CD4-positive, alpha-beta T cell treated with Interleukin-10 for 1 hour (primary cell): Measurements from ENCODE around the gene STT3B.
A peak's percentile ranks its signal among the peaks of the same experiment; 100 is the strongest.

Experiments
- DNase-seq: peaks from one replicate; pipeline ENCODE4 v3.0.0-alpha.2; 2020

Gene STT3B

DNA sequence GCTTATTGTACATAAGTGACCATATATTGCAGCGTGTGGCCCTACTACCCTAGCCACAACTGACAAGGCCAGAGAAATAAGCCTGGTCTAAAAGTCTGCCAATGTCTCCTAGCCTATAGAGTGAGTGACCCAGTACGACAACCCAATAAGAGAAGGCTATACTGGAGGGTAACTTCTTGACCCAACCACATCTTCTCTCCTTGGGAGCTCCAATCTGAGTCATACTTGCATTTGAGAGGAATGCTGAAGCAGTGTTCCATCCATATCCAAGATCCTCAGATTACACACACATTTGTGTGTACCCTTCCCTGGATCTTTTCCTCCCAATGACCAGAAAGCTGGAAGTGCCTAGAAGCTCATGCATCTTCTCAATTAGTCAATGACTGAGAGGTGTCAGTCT is 11.3 kb upstream of the STT3B start:
- no peak for DNase-seq

DNA sequence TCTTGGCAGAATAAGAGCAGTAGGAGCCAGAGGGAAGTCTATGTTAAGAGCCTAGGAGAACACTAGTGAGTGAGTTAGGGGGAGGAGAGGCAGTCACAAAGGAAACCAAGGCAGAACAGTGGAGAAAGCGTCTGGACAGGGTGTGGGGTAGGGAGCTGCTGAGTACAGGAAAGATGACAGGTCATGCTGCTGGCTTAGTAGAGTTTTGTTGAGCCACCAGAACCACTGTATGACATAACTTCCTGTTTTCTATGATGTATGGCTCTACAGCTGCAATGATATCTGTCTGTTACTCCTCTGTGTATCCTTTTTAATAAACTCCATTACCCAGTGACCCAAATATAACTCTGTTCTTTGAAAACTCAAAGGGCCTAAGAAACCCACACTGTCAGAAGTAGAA is 10.6 kb upstream of the STT3B start:
- DNase-seq = peak; percentile 55

DNA sequence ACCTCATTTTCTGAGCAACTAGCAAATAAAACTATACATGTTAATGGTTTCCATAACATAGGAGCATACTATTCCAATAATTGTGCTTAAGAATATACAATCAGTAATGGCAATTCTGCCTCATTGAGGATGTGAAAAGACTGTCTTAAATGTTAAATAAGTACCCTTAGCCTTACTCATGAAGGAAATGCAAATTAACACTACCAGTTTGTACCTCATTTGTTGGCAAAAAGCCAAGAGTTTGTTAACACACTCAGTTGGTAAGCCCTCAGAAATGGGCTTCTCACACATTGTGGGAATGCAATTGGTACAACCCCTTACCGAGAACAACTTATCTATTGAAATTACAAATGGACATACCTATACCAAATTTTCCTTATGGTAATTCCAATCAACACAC is 9.2 kb upstream of the STT3B start:
- no peak for DNase-seq

DNA sequence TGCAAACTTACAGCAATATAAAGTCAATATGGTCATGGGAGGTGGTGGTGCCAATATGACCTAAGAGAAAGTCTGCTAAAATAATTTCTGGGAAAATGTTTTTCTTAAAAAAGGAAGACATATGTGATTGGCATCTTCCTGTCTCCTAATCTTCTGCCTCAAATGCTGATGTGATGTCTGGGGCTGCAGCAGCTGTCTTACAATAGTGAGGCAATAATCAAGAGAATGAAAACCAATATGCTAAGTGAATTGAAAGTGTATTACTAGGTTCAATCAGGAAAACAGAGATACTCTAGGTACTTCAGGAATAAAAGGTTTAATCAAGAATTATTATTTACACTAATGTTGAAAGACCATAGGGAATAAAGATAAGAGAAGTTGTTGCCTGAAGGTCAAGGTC is 7.2 kb upstream of the STT3B start:
- no peak for DNase-seq

DNA sequence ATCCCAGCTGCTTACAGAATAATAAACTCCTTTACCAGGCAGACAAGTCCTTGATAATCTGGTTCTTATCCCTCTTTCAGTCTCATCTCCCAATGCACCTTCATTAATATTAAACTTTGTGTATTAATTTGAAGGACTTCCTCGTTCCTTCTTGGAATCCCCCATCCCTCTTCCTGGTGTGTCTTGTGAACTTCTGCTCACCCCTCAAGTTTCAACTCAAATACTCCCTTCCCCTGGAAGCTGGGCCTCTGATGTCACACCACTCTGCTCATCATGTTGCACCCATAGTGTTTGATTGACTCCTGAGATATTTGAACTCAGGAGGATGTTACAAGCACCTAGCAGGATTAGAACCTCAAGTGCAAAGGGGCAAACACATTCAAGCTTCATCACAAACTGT is 3.3 kb upstream of the STT3B start:
- DNase-seq = no peak

DNA sequence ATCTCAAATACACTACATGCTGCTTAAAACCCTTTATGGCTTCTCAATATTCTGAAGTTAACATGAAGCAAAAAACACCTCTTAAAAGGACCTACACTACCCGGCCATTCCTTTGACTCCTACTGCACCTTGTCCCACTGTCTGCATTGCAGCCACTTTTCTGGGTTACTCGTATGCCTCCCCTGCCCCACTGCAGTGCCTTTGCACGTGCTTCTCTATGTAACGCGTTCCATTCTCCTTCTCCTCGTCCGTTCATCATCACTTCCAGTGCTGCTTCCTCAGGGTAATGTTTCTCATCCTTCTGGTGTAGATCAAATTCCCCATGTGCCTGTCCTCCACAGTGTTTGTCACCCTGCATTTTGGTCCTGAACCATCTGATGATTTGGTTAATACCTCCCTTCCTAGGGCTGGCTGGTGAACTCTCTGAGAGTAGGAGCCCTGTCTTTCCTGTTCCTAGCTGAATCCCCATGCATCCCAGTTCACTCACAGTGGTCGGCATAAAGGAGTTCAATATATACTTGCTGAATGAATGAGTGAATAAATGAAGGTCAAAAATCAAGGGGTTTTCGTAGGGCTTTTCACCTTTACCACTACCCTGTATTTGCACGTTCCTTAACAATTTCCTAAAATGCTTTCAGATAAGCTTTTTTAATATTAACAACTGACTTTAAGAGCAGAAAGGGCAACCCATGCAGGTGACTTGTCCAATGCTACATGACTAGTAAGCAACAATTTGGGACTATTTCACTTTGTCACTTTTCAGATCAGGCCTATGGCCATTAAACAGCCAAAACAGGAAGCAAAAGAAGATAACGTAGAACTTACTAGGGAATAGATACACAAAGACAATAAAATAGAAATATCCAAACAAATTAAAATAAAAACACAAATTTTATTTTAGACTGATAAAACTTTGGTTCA is 2.4 kb upstream of the STT3B start:
- DNase-seq = no peak

DNA sequence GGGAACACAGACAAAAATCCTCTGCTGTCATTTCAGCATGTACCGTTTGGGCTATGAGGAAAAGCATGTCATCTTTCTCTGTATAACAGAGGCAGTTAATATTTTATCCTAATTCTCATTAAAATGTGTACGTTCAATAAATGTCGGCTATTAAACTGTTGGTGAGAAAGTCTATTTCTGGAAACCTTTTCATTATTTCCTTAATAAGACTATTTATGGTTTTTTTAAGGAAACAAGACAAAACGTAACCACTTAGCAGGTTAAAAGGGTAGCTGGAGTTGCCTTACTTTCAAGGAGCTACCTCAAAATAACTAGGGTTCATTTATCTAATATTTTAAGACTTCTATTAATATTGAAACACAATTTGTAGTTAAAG is 1.8 kb upstream of the STT3B start:
- no peak for DNase-seq

DNA sequence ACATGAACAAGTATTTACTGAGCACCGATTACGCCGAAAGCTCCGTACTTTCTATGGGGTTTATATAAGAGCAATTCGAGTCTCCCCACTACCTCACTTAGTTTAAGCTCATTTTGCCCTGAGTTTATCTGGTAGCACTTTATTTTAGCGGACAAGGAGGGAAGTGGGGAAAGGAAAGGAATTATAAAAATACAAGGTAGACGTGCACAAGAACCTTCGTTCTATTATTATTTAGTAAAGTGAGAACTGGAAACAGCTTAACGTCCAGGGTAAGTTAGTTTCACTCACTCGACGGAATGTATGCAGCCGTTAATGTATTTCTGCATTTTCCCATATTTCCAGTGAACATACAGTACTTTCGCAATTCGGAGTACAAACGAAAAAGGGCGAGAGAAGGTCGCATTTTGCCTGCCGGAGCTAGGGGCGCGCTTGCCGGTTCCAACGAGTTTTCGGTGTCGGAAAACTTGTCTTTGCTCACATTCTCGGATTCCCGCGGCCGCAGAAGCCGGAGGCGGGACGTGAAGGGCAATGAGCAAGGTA is 1.2 kb upstream of the STT3B start:
- no peak for DNase-seq

DNA sequence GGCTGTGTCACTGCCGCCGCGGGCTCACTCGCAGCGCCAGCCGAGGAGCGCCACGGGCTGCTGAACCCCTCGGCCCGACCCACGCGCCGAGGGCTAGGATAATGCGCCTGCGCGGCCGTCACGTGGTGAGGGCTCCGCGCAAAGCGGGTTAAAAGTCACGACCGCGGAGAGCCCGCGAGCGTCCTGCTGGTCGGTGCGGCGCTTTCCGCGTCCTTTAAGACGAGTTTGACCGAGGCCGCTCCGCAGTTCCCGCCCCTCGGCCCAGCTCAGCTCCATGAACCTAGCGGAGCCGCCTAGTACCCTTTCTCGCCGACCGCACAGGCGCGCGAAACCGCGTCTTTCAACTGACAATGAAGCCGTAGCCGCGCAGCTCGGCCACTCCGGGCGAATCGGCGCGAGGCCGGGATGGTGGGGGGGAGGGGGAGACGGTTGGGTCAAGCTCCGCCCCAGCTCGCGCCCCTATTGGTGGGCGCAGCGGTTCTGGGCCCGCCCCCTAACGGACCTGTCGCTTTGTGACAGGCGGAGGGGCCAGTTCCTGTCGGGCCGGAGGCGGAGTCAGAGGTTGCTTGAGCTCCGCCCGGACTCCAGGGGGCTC is 636 bp upstream of the STT3B start:
- peak; percentile 99 for DNase-seq

DNA sequence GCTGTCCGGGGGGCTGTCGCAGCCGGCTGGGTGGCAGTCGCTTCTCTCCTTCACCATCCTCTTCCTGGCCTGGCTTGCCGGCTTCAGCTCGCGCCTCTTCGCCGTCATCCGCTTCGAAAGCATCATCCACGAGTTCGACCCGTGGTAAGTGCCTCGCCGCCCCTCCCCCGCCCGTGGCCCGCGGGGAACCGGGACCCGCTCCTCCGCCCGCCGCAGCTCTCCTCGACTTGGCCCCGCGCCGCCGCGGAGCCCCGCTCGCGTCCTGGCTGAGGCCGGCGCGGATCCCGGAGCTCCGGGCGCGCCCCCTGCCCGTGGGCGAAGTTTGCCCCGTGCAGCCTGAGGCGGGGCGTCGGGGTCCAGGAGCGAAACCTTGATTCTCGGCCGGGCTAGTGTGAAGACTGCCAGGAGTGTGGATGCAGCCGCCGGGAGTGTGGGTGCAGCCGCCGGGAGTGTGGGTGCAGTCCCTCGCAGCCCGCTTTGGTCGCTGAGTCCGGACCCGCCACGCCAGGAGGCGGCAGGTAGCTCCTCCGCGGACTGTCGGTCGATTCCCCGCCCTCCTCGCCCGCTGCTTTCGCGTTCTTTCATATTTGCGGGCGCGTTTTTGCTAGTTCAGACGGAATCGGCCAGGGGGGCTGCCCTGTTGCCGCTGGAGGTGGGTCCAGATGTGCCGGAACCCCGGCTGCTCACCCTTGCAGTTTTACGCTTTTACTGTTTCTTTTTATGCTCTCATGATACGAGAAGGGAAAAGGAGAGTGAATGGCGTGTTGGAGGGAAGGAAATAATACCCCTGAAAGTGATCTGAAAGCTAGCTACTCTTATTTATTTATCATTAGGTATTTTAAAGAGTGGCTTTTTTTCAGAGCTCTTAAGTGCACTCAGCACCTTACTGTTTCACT is 692 bp downstream of the STT3B start:
- DNase-seq = peak; percentile 61

DNA sequence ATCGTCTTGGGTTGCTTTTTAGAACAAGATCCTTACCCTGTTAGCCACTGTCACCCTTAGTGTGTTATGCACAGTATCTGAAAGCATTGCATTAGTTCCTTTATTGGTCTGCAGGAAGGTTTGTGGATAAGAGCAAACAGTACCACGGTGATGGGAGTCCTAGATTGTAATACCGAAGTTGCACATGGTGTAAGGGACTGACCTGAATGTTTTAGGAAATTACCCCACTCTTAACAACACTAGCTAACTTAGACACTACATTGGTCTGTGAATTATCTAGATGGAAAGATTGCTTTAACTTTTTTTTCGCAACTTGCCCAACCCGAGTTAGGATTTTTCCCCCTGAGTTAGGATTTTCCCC is 1.3 kb downstream of the STT3B start:
- peak; percentile 28 for DNase-seq

DNA sequence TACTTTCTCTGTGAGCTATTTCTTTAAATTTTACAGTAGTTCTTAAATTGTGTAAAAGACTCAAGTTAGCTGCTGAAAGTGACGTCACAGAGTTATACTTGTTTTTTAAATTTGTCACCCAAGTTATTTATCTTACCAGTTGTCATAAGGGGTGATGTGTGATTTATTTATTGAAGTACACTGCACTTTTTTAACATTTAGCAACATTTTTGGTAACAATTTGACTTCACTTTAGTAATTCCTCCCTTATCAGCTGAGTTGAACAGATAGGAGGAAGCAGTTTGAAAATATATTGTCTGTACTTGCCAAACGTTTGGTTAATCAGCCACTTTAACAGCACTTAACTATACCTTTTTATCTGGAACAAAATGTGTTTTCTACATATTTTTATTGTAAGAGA is 3.8 kb downstream of the STT3B start:
- no peak for DNase-seq

DNA sequence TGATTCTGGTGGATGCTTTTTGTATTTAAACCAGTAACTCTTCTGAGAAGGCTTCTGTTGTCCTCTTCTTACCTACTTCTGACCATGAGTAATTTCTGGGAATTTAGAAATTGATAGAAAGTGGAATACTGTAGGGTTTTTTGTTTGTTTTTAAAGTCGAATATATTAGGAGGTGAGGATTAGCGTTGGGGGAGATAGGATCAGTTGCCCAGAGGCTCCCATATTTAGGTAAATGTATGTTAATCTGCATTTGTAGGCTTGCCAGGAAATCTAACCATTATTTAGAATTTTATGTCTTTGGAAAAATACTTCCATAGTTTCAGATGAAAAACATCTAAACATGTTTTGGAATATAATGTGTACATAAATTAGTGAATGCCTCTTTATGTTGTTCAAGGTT is 6.1 kb downstream of the STT3B start:
- no peak for DNase-seq

DNA sequence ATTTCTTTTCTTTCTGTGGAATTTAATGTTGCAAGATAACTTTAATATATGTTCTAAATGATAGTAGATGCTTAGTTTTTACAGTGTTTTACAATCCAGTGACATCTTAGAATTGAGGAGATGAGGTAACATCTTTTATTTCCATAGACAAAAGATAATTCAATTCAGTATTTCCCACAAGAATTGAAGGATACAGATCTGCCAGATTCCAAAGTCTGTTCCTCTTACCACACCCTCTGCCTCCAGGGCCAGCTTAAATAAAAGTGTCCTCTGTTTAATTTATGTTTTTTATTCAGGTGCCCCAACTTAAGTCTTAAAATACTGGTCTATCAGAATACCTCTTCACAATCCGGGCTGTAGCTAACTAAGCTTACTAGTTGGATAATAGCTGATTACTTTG is 6.5 kb downstream of the STT3B start:
- no peak for DNase-seq

DNA sequence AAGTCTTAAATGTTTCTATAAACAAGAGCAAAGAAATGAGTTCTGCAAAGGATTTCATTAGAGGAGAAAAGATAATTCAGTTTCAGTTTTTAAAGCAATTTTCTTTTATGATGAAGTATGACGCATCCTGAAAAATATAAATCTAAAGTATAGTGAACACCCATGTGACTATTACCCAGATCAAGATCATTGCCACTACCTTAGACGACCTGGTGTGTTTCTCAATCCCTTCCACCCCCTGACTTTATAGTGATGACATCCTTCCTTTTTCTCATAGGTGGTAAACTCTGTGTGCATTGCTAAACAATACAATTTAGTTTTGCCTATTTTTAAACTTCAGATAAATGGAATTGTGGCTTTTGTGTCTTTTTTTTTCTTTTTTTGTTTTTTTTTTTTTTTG is 8.4 kb downstream of the STT3B start:
- no peak for DNase-seq

DNA sequence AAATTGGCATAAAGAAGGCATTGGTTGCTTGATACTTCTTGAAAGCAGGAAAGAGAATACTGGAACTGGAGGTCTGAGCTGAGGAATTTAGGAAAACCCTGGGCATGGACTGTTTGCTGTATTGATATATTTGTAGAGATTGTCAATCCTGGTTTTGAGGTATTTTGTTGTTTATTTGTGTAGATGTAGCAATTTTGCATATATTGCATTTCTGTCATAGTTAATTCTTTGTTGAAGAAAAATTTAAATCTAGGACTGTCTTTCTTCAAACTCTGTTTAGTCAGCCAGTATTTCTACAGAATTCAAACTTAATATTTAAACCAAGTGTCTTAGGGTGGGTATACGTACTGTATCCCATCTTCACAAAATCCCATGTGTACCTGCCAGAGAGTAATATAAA is 9.5 kb downstream of the STT3B start:
- DNase-seq = no peak

DNA sequence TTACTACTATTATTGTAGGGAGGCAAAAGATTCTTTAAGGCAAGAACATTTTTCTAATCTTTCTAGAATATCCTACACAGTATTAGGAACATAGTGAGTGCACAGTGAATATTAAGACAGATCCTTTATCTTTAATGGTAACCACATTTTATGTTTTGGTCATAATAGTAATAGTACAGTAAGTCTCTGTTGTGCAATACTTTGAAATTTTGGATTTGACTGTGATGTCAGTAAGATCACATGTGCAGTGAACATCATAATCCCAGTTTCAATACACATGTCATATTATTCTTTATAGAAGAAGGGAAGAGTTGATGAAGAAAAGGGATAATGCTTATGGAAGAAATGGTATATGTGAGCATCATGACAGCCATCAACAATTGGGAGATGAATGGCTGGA is 10.7 kb downstream of the STT3B start:
- DNase-seq = no peak

DNA sequence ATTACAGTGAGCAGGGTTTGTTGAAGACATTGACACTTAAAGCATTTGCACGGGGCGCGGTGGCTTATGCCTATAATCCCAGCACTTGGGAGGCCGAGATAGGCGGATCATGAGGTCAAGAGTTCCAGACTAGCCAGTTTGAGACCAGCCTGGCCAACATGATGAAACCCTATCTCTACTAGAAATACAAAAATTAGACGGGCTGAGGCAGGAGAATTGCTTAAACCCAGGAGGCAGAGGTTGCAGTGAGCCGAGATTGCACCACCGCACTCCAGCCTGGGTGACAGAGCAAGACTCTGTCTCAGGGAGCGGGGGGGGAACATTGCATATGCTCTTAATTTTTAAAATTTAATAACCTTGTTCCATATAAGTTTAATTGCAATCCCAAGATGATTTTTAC is 11.9 kb downstream of the STT3B start:
- DNase-seq = no peak

DNA sequence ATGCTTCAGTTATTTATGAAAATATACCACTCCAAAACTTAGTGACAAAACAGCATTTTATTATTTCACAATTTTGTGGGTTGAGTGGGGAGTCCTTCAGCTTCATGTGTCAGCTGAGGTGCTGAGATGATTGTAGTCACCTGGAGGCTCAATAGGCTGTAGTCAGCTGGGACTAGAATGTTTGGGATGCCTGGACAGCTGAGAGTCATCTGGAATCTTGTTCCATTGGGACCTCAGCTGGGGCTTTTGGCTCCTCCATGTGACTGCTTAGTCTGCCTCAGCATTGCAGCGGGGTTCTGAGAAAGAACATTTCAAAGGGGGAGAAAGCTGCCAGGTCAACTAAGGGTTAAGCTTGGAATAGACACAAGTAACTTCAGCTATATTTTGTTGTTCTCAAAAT is 13.4 kb downstream of the STT3B start:
- DNase-seq = no peak

DNA sequence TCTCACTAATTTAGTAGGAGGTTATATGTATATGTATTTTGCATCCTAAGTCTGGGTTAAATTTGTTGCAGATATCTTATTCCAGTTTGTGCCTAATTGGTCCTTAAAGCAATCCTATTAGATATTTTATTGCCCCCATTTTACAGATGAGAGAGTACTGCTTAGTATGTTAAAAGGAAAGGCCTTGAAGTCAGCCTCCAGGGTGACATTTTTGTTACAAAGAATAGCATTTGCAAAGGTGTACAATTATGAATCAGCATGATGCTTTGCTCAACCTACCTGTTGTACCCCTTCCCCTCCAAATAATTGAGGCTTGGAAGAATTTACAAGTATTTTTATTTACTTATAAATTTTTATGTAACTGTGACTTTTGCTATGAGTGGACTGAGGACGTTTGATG is 14.0 kb downstream of the STT3B start:
- no peak for DNase-seq

DNA sequence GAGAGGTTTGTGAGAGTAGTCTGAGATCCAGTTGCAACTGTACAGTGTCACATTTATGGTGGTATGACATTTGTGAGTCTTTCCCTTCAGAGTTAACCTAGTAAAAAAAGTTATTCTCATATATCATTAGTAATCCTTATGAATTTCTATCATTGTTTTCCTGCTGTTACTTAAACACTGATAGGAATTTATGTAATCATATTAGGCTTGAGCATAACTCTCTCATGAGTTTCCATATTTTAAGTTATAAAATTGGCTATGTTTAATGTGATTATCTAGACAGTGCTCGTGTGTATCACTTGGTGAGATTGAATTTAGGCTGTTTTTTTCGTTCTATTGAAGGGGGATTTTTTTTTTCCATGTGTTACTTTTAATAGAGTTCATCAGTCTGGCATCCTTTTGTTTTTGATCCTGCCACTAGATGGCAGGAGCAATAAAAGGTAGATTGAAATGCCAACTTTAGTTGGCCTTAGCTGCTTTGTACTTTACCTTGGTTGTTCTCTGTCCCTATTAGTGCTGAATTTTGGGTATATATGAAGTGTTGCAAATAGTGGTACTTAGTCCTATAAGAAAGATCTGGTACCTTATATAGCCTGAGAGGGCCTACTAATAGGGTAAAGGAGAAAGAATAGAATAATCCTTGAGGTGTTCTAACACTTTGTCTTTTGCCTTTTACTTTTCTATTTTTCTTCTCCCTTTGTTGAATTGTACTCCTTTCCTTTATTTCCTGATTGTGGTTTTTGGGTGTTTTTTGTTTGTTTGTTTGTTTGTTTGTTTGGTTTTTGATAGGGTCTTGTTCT is 17.9 kb downstream of the STT3B start:
- DNase-seq = peak; percentile 65

DNA sequence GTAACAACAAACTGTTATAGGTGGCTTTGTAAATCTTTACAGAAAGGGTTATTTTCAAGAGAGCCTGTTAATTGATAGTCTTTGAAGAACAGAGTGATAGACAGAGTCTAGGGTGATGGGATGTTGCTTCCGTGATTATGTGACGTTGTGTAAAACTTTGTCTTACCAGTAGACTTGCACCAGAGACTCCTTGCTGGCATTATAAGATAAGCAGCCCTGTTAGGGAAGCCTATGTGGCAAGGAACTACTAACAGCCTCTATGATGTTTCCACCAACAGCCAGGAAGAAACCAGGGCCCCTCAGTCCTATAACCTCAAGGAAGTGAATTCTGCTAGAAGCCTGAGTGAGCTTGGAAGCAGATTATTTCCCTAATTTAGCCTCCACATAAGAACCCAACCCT is 18.9 kb downstream of the STT3B start:
- no peak for DNase-seq

DNA sequence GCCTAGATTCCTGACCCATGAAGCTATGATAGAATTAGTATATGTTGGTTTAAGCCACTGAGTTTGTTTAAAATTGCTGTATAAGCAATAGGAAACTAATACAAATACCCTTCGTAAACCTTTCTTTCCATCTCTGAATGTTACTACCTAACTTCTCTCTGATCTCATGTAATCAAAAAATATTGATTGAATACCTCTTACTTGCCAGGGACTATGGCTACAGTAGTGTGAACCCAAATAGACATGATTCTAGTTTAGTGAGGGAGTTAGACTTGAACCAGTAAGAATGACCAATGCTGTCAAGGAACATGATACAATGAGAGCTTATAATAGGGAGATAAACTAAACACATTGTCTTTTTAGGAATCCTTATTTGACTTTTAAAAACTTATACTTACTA is 19.4 kb downstream of the STT3B start:
- DNase-seq = no peak
